HG03095 (cell line): ENCODE results near the gene F2RL3.

Experiments
- ATAC-seq: cut with Tn5 transposase; IDR thresholded peaks from one replicate; pipeline ENCODE4 v1.9.1; 2021; ENCODE audit warnings: moderate library complexity; ENCODE audit not compliant: unreplicated experiment

F2RL3 gene

DNA sequence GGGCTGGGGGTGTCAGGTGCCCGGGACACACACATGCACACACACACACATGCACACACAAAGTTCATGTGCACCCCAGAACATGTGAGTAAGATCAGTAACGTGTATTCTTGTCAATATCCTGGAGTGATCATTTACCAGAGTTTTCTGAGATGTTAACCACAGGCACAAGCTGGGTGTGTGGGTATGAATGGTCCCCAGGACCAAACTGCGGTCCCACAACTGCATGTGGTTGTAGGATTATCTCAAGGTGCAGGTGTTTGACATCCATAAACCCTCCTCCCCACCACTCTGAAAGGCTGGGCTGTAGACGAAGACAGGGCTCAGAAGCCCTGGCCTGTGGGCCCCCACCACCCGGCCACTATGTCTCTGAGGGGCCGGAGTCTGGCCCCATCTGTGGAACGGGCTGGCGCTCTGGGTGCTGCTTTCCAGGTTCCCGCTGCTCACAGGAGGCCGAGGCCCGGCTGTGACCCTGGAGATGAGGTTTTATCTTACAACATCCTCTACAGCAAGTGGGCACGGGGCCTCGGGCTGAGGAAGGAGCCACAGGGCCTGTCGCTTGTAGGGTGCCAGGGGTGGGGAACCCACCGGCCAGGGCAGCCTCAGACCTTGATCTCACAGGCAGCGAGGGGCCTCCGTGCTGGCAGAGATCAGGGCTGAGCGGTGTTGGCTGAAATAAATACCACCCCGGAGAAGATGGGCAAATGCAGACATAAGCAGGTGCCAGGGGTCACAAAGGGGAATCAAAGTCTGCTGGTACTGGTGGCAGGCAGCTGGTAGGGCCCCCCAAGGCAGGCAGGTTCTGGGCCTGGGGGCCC is 4.3 kb downstream of the F2RL3 start:
- no peak for ATAC-seq

DNA sequence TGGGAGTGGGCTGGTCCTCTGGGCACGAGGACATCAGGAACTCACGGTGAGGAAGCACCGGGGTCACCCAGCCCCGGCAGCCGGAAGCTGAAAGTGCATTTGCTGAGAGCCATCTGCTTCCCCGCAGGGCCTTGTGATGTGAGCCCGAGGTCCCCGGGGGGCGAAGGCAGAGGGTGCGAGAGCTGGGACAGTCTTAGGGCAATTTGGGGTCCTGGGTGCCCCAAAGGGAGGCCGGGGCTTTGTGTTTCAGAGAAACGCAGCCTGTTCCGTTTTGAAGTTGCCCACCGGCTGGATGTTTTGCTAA is 4.8 kb downstream of the F2RL3 start:
- ATAC-seq = no peak

DNA sequence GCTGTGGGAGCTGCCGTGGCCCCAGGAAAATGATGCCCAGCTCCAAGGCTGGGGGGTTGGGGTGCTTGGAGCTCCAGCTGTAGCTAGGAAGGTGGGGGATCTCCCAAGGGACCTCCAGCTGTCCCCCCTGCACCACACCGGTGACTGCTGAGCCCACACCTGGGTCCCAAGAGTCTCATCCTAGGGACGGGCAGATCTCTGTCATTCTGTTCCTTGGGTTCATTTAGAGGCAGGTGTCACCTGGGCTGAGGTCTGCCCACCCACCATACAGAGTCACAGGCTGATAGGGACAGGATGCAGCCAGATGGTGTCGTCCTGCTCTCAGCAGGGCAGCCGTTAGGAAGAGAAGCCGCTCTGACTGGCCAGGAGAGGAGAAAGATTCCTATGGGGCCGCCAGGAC is 5.3 kb downstream of the F2RL3 start:
- ATAC-seq = no peak

DNA sequence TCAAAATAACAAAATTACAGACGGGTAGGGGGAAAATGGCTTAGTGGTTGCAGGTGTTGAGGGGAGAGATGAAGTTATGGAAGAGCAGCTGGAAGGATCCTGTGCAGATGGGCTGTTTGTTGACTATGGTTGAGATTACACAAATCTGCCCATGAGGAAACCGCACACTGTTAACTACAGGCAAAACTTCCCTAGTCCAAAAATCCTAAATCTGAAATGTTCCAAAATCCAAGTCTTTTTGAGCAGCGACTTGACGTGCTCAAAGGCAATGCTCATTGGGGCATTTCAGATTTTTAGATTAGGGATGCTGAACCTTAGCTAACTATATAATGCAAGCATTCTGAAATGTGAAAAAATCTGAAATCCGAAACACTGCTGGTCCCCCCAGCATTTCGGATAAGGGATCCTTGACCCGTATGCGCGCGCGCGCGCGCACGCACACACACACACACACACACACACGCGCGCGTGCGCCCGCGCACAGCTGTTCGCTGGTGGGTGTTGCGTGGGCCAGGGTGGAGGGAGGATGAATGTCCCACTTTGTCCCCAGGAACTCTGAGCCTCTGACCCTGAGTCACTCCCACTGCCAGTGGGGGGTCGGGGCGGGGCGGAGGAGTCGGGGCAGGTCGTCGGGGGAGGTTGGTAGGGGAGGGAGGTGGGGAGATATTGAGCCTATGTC is 6.8 kb downstream of the F2RL3 start:
- ATAC-seq = no peak

DNA sequence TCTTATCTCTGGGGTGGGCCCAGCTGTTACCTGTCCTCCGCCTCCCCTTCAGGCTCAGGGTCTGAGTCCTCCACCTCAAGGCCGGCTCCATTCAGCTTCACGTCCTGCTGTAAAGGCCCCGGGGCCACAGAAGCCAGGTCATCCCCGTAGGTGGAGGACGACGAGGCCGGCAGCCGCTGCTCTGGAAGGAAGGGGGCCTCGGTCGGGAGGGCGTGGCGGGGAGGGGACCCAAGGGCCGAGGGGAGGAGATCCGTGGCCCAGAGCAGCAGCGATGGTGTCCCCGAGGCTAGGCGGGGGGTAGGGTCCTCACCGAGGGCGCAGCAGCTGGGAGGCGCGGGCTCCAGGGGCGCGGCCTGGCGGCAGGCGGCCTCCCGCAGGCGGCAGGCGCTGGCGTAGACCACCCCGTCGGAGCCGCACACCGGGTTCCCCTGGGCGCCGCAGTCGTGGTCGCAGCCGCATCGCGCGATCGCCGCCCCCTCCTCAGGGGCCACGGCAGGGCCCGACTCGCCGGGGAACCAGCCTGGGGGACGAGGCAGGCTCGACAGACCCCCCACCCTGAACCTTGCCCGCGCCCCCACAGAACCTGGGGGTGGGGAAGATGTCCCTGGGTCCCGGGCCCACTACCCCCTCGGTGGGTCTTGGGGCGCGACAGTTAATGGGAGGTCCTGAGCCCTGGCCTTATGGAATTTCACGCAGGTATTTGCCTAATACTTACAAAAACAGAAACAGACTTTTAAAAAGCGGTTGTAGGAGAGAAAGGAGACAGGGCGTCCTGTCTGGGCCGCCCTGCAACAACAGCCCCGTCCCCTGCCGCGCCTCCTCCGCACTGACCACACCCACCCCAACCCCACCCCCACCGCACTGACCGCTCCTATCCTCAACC is 7.6 kb downstream of the F2RL3 start:
- ATAC-seq = no peak

DNA sequence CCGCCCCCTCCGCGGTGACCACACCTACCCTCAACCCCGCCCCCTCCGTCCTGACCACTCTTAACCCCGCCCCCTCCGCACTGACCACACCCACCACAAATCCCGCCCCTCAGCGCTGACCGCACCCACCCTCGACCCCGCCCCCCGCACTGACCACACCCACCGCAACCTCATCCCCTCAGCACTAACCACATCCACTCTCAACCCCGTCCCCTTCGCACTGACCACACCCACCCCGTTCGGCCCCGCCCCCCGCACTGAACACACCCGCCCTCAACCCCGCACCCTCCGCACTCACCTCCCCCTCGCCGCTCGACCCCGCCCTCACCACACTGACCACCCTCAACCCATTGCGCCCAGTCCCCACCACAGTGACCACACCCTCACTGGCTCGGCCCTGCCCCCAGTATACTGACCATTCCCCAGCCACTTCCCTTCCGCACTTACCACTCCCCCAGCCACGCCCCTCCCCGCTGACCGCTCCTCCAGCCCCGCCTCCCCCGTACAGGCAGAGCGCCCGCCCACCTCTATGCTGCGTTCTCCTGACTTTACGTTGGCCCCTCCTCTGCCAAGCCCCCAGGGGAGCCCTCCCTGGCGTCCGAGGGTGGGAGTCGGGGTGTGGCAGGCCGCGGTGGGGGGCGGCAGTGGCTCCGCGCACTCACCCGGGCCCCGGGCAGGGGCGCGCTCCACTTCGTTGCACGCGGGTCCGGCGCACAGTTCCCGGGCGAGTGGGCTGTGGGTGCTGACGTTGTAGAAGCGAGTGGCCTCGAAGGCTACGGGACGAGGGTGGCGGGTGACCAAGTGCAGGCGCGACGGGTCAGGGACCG is 8.4 kb downstream of the F2RL3 start:
- ATAC-seq = no peak

DNA sequence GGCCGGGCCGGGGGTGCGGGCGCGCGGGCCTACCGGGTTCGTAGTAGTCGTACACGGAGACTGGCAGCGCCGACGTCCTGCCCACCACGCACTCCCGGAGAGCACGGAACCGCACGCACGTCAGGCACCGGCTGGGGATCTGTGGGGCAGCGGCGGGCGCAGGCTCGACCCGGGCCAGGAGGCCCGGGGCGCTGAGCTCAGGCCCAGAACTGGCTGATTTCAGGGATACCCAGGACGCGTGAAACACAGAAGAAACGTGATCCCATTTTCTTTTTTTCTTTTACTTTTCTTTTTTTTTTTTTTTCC is 9.0 kb downstream of the F2RL3 start:
- no peak for ATAC-seq

DNA sequence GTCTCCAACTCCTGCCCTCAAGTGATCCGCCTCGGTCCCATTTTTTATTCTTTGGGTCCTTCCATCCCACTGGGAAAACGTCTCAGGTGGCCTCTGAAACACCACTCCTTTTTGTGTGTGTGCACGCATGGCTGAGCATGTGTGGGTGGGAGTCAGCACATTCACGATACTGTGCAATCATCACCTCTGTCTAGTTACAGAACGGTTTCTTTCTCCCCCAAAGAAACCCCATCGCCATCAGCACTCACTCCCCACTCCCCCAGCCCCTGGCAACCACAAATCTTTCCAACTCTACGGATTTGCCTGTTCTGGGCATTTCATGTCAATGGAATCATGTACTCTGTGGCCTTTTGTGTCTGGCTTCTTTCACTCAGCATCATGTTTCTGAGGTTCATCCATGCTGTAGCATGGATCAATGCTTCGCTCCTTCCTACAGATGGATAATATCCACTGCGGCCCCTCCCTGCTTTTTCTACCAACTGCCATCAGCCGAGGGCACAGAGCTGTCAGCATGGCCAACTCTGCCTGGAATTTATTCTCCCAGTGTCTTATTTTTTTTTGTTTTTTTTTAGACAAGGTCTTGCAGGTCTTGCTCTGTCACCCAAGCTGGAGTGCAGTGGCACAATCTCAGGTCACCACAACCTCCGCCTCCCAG is 9.7 kb downstream of the F2RL3 start:
- ATAC-seq = no peak

DNA sequence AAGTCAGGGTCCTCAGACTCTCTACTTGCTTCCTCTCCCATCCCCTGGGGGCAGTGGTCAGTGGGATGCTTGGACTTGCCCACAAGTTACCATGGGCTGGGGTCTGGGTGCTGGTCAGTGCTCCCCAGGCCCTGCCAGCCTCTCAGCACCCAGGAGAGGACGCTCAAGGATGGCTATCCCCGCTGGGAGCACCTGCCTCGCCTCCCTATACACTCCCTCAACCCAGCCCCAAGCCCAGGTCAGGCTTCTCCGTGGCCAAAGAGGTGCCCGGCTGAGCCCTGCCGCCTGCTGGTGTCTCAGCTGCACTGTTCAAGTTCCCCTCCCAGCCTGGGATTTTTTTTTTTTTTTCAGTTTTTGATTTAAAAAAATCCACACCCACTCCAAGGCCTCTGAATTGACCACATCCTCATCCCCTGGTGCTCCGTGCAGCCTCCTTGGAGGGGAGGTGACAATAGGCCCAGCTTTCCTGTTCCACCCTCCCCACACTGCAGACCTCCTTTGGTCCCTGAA is 10.8 kb downstream of the F2RL3 start:
- no peak for ATAC-seq

DNA sequence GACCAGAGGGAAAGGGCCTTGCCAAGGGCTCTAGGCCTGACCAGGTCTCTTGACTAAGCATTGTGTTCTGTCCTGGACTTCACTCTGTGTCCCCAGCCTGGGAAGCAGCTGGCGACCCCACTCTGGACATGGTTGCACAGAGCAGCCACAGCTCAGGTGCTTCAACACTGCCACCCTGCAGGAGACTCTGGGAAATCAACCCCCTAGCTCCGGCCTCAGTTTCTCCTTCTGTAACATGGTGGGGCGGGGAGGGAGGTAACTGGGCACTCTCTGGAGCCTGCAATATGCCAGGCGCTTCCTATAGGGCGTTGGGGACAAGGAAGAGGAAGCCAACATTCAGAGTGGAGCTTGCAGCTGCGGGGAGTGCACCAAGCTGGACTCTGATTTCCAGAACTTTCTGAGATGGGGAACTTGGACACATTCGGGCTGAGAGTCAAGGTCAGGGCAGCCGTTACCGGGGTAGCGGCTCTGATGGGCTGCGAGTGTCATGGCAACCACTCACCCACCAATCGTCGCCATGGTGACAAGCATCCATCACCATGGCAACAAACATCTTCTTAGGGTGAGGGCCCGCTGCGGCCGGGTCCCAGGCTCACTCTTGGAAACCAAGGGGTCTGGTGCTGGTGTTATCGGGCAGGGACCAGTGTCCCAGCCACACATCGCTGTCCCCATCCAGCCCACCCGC is 12.8 kb downstream of the F2RL3 start:
- ATAC-seq = no peak

DNA sequence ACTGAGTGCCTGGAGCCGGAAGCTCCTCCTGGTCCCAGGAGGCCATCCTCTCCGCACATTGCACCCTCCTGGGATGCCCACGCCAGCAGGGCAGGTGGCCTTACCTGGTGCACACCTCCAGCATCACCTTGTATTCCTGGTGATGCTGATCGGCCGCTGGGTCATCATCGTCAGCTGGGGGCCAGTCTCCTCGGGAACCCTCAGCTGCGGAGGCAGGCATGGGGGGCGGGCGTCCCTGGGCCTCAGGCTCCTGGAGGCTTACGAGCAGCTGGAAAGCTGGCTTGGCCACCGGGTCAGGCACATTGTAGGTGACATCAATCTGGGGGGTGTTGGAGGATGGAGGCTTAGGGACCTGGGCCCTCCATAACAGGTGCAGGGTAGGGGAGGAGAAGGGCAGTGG is 13.7 kb downstream of the F2RL3 start:
- ATAC-seq = no peak

DNA sequence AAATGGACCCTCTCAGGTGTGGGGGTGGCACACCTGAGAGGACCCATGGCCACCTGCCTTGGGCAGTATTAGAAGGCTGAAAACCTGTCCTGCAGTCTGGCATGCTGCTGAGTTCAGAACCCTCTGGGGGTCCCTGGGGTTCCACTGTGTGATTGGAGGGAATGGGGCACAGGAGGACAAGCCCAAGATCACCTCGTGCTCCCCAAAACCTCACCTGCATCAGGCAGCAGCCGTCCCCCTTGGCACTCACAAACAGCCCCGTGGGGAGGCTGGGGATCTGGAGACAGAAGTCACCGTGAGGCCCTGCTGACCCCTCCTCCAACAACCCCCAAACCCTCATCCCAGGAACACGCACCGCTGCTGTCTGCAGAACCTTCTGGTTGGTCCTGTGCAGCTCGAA is 14.5 kb downstream of the F2RL3 start:
- ATAC-seq = no peak

DNA sequence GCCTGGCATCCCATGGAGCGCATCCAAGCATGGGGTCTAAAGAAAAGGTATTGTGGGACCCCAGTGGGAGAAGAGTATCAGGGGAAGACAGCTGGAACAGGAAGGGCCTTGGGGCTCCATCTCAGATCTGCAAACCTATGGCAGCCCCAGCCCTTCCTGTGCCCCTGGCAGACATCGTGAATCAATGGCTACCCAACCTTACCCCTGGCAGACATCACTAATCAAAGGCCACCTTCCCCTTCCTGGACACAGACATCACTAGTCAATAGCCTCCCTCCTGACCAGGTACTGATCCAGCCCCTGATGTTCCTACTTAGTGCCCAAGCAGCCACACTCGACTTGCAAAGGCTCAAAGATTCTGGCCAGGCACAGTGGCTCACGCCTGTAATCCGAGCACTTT is 15.8 kb downstream of the F2RL3 start:
- no peak for ATAC-seq

DNA sequence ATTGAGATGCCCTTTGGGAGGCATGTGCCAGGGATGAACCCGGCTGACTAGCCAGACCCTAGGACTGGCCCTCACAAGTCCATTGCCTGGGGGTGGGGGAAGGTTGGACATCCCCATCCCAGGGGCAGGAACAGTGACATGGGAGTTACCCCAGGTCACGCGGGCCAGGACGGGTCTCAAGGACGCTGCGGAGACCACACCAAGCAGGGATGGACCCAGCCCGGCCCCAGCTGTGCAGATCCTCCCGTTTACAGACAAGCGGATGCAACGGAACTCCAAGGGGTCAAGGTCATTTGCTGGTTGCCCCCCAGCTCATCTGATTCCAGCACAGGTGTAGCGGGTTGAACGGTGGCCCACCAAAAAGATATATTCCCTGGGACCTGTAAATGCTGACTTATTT is 20.0 kb downstream of the F2RL3 start:
- no peak for ATAC-seq

DNA sequence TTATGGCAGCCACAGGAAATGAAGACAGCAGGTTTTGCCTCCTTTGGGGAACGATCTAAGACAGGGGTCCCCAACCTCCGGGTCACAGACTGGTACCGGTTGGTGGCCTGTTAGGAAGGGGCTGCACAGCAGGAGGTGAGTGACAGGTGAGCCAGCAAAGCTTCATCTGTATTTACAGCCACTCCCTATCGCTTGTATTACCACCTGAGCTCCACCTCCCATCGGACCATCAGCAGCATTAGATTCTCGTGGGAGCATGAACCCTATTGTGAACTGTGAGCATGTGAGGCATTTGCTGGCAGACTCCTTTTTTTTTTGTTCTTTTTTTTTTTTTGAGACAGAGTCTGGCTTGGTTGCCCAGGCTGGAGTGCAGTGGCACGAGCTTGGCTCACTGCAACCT is 22.2 kb downstream of the F2RL3 start:
- no peak for ATAC-seq

DNA sequence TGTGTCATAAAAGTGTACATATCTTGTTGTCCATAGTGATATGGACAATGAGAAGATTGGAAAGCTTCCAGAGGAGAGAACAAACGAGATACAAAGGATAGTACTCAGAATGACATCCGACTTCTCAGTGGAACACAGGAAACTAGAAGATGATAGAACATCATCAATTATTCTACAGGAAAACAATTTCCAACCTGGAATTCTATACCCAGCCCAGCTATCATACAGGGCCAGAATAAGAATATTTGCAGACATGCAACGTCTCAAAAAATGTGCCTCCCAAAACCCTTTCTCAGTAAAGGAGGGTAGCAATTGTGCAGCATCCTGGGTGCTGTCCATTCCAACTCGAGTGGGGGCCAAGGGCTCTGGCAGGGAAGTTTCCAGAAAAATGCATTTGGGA is 24.0 kb downstream of the F2RL3 start:
- ATAC-seq = no peak

DNA sequence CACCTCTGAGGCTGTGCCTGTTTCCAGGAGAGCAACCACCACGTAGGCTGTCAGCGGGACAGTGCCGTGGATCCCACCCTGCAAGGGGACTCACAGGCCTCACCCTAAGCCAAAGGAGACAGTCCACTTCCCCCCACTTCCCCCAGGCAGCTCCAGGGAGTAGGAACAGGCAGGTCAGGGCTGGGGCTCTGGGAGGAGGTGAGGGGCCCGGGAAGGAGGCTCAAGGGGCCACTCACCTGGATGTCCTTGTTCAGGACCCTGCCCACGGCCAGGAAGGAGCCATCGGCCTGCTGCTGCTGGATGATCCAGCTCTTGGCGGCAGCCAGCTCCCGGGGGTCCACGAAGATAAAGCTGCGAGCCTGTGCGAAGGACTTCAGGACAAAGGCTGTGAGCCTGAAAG is 25.6 kb downstream of the F2RL3 start:
- no peak for ATAC-seq

DNA sequence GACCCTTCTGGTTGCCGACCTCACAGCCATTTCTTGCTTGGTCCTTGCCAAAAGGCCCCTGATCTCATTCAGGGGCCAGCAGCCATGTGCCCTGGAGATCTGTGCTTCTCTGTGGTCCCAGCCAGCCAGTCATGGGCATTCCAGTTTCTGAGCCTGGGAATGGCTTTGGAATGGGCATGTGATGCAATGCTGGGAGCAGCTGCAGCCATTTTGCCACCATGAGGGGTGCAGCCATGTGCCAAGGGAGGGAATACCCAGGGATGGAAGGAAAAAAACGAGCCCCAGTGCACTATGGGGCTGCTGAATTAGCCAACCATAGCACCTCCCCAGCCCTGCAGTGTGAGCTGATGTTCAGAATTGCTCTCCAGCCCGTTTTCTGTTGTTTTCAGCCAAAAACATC is 26.3 kb downstream of the F2RL3 start:
- no peak for ATAC-seq

DNA sequence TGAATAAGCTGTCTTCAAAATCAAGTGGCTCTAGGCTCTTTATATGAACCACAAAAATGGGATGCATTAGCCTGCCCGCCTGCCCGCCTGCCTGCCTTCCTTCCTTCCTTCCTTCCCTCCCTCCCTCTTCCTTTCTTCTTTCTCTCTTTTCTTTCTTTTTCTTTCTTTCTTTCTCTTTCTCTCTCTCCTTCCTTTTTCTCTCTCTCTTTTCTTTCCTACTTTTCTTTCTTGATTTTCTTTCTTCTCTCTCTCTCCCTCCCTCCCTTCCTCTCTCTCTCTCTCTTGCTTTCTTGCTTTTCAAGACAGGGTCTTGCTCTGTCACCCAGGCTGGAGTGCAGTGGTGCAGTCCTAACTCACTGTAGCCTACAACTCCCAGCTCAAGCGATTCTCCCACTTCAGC is 26.9 kb downstream of the F2RL3 start:
- no peak for ATAC-seq

DNA sequence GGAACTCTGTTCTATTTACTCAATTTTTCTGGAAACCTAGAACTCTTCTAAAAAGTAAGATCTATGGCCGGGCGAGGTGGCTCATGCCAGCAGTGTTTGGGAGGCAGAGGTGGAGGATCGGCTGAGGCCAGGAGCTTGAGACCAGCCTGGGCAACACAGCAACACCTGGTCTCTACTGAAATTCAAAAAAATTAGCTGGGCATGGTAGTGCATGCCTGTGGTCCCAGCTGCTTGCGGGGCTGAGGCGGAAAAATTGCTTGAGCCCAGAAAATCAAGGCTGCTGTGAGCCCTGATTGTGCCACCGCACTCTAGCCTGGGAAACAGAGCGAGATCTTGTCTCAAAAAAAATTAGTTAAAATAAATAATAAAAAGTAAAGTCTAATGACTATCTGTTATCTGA is 28.6 kb downstream of the F2RL3 start:
- no peak for ATAC-seq
